SH-SY5Y (cell line): ENCODE measurements around the gene ZDHHC19.

ENCODE experiments used
- GATA2 ChIP-seq: IDR thresholded peaks from 2 replicates; pipeline ENCODE4 v1.6.1; 2011; ENCODE audit warnings: mild to moderate bottlenecking, low read depth, low read length
- GATA3 ChIP-seq: IDR thresholded peaks from 2 replicates; pipeline ENCODE4 v1.6.1; 2011; ENCODE audit warnings: low read depth, mild to moderate bottlenecking, low read length, moderate library complexity

DNA sequence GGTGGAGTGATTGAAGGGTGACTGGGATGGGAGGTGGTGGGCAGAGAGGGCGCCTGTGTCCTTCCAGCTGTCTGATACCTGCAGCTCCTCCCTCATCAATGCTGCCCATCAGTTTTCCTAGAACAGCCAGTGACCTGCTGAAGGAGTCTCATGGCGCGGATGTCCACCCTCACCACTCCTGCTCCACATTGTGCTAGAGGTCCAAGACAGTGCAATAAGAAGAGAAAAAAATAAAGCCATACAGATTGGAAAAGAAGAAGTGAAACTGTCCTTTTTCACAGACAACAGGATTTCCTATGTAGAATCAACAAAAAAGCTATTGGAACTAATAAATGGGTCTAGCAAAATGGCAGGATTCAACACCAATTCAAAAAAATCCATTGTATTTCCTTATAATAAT is 7.4 kb downstream of the ZDHHC19 start:
- no peak for TF ChIP-seq GATA3
- TF ChIP-seq GATA2, result no peak
